Keratinocyte (primary cell): ENCODE data around the gene AMACR. TPM values are rescaled to one million over a fixed set of nuclear protein-coding genes. Genes with fewer than 3 reads are reported as not detected.
"Not testable (repeated sequence)": the region's sequence is repeated elsewhere in the genome, so short reads cannot be mapped to it uniquely, and the experiment has no call there.

Experiments
- DNase-seq: peaks from one replicate; pipeline ENCODE4 v3.0.0-alpha.2; 2011; ENCODE audit warnings: low read depth, missing footprints, low spot score
- FAIRE-seq: peaks from 2 replicates; lab custom pipeline; 2011; peaks lifted over from hg19 to GRCh38; lab: Jason Lieb, UNC
- H2AFZ ChIP-seq: 2 replicates; pipeline ENCODE4 v1.6.0; 2012; ENCODE audit warnings: low read length, control low read depth, inconsistent platforms; ENCODE audit not compliant: control insufficient read depth
- H3K27ac ChIP-seq: 2 replicates; pipeline ENCODE4 v1.5.1; 2011; ENCODE audit warnings: low read length; ENCODE audit not compliant: control insufficient read depth, insufficient read depth
- H3K27me3 ChIP-seq: 3 replicates; pipeline ENCODE4 v1.6.0; 2011; ENCODE audit warnings: low read length; ENCODE audit not compliant: control insufficient read depth, insufficient read depth; ENCODE audit errors: extremely low read depth
- H3K36me3 ChIP-seq, 2 experiments: 2 replicates in 1 of 2; 3 replicates in 1 of 2; pipeline ENCODE4 v1.5.1; 2011; ENCODE audit warnings: low read length in 2 of 2, mild to moderate bottlenecking in 1 of 2; ENCODE audit not compliant: control insufficient read depth in 2 of 2, insufficient read depth in 2 of 2; ENCODE audit errors: extremely low read depth in 1 of 2
- H3K4me1 ChIP-seq: 3 replicates; pipeline ENCODE4 v1.5.1; 2011; ENCODE audit warnings: low read length; ENCODE audit not compliant: control insufficient read depth, insufficient read depth; ENCODE audit errors: extremely low read depth
- H3K4me2 ChIP-seq: 3 replicates; pipeline ENCODE4 v1.6.0; 2011; ENCODE audit warnings: low read depth, low read length; ENCODE audit not compliant: control insufficient read depth, insufficient read depth; ENCODE audit errors: extremely low read depth
- H3K4me3 ChIP-seq, 3 experiments: fragments of 200-600 bp in 1 of 3; sonication (generic) in 1 of 3; 2 replicates in 2 of 3; 3 replicates in 1 of 3; pipeline ENCODE4 v1.5.1; 2011 to 2016; ENCODE audit warnings: low read length in 3 of 3, mild to moderate bottlenecking in 3 of 3, control low read depth in 2 of 3, inconsistent platforms in 1 of 3, low read depth in 1 of 3, mixed read lengths in 1 of 3, mixed run types in 1 of 3, moderate library complexity in 1 of 3; ENCODE audit not compliant: control insufficient read depth in 2 of 3, insufficient read depth in 2 of 3; ENCODE audit errors: extremely low read depth in 1 of 3
- H3K79me2 ChIP-seq: 2 replicates; pipeline ENCODE4 v1.6.0; 2012; ENCODE audit warnings: low read length; ENCODE audit not compliant: control insufficient read depth, insufficient read depth
- H3K9ac ChIP-seq: 3 replicates; pipeline ENCODE4 v1.6.0; 2011; ENCODE audit warnings: low read length; ENCODE audit not compliant: control insufficient read depth, insufficient read depth; ENCODE audit errors: extremely low read depth
- H3K9me1 ChIP-seq: 3 replicates; pipeline ENCODE4 v1.6.0; 2011; ENCODE audit warnings: low read length; ENCODE audit not compliant: control insufficient read depth, insufficient read depth; ENCODE audit errors: extremely low read depth
- H3K9me3 ChIP-seq: 2 replicates; pipeline ENCODE4 v1.5.1; 2012; ENCODE audit warnings: low read depth, low read length; ENCODE audit not compliant: control insufficient read depth
- H4K20me1 ChIP-seq: 3 replicates; pipeline ENCODE4 v1.6.0; 2011; ENCODE audit warnings: low read length; ENCODE audit not compliant: control insufficient read depth, insufficient read depth; ENCODE audit errors: extremely low read depth
- CTCF ChIP-seq, 3 experiments: IDR thresholded peaks in 1 of 3; conservative IDR thresholded peaks in 1 of 3; optimal IDR thresholded peaks in 1 of 3; 2 replicates in 2 of 3; 3 replicates in 1 of 3; pipeline versions ENCODE3 to v1.5.1; 2011; ENCODE audit warnings: low read length in 3 of 3, mild to moderate bottlenecking in 3 of 3, moderate library complexity in 2 of 3, control low read depth in 1 of 3, inconsistent platforms in 1 of 3; ENCODE audit not compliant: insufficient read depth in 2 of 3; ENCODE audit errors: extremely low read depth in 1 of 3
- EZH2 ChIP-seq: IDR thresholded peaks from one replicate; pipeline ENCODE4 v1.6.1; 2012; ENCODE audit warnings: inconsistent platforms, mild to moderate bottlenecking, low read length, moderate library complexity
- dilution Hi-C: fragments of 300-500 bp; cut with MboI; formaldehyde crosslinking; loops from one replicate; pipeline ENCODE4 v1.7.0; 2020; ENCODE audit warnings: low sequenced_read_pairs; ENCODE audit not compliant: extremely low pct_ligation_motif_present
- polyA plus RNA-seq, 5 experiments: library from polyadenylated mRNA; depleted of rRNA in 3 of 5; stranded (reverse) in 3 of 5; stranded (forward) in 1 of 5; unstranded in 1 of 5; fragments of >200 nt; gene quantifications; 1 replicate in 1 of 5; 2 replicates in 3 of 5; 3 replicates in 1 of 5; pipeline versions ENCODE4 v1.2.1 to v1.2.3, GENCODE V29; 2011 to 2012; ENCODE audit warnings: missing spikeins in 2 of 5, low read depth in 1 of 5, low replicate concordance in 1 of 5

The AMACR gene
- polyA plus RNA-seq, 1 donor (not counting 4 experiments of a cell fraction or from before 2014, with no cell fraction given), result 20.3 TPM

DNA sequence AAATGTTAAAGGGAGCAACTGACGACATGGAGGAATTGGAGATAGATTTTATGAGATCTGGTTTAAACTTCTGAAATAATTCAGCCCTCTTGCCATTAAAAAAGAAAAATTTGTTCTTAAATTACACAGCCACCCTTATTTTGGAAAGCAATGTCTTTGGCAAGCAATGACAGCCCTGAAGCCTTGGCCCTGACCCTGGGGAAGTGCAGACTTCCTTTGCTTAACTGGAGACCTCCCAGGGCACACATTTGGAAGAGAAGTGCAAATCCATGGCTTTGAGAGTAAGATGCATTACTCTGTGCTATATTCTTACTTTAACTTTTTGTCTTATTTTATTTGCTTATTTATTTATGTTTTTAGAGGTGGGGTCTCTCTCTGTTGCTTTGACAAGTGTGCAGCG is 49.7 kb downstream of the AMACR start:
- H3K79me2 ChIP-seq, result no peaks in the 10 kb centered on the region
- H3K9me3 ChIP-seq, result no peaks in the 10 kb centered on the region
- no peak overlapping the region for H2AFZ ChIP-seq
- no peaks in the 10 kb centered on the region for H4K20me1 ChIP-seq
- no peaks in the 10 kb centered on the region for H3K4me1 ChIP-seq
- H3K4me2 ChIP-seq, result no peak overlapping the region
- H3K27me3 ChIP-seq, result no peaks in the 10 kb centered on the region
- H3K36me3 ChIP-seq, result no peaks in the 10 kb centered on the region
- H3K27ac ChIP-seq, result no peak overlapping the region
- dilution Hi-C loops, result no loop called here
- no peak overlapping the region for H3K4me3 ChIP-seq
- no peak for DNase-seq
- H3K9ac ChIP-seq, result no peak overlapping the region
- no peaks in the 10 kb centered on the region for H3K9me1 ChIP-seq
- TF ChIP-seq CTCF (optimal IDR thresholded peaks at IDR 0.05 in 1 of 3, IDR thresholded peaks at IDR 0.05 in 1 of 3, conservative IDR thresholded peaks at IDR 0.05 in 1 of 3; ENCODE audit: extremely low read depth in 1 of 3, insufficient read depth in 2 of 3, low read length in 3 of 3) (no peak), EZH2 (no peak)
- FAIRE-seq, result no peak

GRCh38 chr5:33957577-33958150 is 50.2 kb downstream of the AMACR start:
- Histone ChIP-seq H3K9ac (no peak overlapping the region), H3K27ac (no peak overlapping the region), H3K4me2 (no peak overlapping the region), H3K9me1 (no peaks in the 10 kb centered on the region), H4K20me1 (no peaks in the 10 kb centered on the region), H3K9me3 (no peaks in the 10 kb centered on the region), H3K4me3 (no peak overlapping the region), H3K4me1 (no peaks in the 10 kb centered on the region), H3K36me3 (no peaks in the 10 kb centered on the region), H3K79me2 (no peaks in the 10 kb centered on the region), H3K27me3 (no peaks in the 10 kb centered on the region), H2AFZ (no peak overlapping the region)
- dilution Hi-C loops, result no loop called here
- no peak for FAIRE-seq
- no peak for TF ChIP-seq CTCF (optimal IDR thresholded peaks at IDR 0.05 in 1 of 3, IDR thresholded peaks at IDR 0.05 in 1 of 3, conservative IDR thresholded peaks at IDR 0.05 in 1 of 3; ENCODE audit: extremely low read depth in 1 of 3, insufficient read depth in 2 of 3, low read length in 3 of 3)
- TF ChIP-seq EZH2, result no peak
- DNase-seq, result no peak

- H3K36me3 ChIP-seq, FAIRE-seq, H3K79me2 ChIP-seq, H2AFZ ChIP-seq, H3K27me3 ChIP-seq, H4K20me1 ChIP-seq, H3K9ac ChIP-seq, DNase-seq, dilution Hi-C loops, H3K9me1 ChIP-seq, H3K9me3 ChIP-seq, H3K4me2 ChIP-seq, H3K27ac ChIP-seq, H3K4me3 ChIP-seq, H3K4me1 ChIP-seq: not testable (repeated sequence)
These were observed 55.7 kb downstream of the AMACR start for GRCh38 chr5:33952175-33952574.
